Stimulated activated CD8-positive, alpha-beta memory T cell treated with anti-CD3 and anti-CD28 coated beads, Interleukin-15, amount 100 ng/mL, for 4 hours (primary cell): ENCODE results near the gene ENKUR.

Experiments used
- DNase-seq, 2 donors: peaks; one replicate each; pipeline ENCODE4 v3.0.0-alpha.2; 2020; ENCODE audit warnings: low read depth in 2 of 2

ENKUR gene

DNA sequence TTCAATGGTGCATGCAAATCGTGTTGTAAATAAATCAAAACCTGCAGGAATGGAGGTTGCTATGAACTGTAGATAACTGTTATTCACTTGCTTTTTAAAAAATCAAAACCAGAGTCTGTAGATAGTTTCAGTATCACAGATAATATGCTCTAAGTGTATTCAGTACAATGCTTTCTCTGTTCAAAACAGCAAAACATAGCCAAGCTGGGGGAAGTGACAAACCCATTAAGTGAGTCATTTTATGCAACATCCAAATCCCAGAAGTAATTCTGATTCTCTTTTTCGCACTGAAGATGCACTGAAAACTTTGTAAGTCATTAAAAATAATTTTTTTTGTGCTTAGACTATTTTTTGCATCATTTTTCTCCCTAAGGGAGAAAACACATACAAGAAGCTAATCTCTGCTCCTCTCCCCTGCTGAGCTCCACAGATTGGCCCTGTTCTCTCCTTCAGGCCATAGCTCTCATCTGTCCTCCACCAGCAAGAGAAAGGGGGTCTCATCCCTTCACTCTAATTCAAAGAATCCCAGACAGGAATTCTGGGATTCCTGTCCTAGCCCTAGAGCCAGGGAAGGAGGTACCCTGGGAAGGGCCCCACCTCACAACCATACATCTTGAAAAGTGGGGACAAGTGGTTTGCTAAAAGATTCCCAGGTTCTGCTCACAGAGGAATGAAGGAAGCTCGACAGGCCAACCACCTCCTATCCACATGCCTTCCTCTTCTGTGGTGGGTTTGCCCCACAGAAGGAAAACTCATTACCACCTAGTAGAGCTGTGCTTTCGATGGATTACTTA, 68.5 kb downstream of the ENKUR start:
- DNase-seq, result no peak

DNA sequence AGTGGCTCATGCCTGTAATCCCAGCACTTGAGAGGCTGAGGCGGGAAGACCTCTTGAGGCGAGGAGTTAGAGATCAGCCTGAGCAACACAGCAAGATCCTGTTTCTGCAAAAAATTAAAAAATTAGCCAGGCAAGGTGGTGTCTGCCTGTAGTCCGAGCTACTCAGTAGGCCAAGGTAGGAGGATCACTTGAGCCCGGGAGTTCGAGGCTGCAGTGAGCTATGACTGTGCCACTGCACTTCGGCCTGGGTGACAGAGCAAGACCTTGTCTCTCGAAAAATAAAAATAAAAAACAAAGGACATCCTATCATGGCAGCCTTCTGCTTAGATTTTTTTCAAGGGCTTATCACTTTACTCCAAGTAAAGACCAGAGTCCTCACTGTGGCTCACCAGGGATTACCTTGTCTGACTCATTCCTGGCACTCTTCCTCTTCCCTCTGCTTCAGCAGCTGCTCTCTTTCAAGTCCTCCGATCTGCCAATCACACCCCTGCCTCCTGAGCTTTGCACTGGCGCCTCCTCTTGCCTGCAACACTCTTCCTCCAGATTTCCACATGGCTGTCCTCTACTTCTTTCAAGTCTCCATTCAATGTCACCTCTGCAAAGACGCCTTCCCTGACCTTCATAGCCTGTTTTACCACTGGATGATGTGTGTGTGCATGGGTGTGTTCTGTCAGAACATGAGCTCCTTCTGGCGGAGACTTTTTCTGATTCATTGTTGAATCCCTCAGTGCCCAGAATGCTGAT, 71.3 kb downstream of the ENKUR start:
- no peak for DNase-seq

DNA sequence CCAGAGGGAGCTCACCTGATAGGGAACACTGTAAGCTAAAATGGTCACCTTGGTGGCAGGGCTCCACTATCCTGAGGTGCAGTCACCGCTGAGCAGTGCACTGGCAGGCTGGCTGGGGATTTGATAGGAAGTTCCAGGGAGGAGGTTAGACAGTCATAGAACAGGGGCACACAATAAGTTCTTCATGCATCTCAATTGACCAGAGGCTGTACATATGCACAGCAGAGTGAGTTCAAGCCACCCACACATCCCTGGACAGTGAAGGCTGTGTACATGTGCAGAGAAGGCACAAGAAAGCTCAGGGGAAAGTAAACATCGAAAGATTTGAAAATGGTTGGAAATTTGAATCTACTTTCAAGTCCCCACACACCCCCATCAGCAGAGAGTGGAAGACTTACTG, 77.4 kb downstream of the ENKUR start:
- no peak for DNase-seq

DNA sequence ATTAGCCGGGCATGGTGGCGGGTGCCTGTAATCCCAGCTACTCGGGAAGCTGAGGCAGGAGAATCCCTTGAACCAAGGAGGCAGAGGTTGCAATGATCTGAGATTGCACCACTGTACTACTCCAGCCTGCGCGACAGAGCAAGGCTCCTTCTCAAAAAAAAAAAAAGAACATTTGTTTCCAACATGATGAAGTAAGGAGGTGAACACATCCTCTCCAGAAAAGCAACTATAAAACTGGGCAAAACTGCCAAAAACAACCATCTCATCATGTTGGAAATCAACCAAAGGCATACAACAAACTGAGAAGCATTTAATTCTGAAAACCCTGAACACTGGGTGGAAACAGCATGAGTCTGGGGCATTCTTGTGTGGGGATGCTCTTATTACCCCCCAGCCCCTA, 77.9 kb downstream of the ENKUR start:
- DNase-seq, result no peak

DNA sequence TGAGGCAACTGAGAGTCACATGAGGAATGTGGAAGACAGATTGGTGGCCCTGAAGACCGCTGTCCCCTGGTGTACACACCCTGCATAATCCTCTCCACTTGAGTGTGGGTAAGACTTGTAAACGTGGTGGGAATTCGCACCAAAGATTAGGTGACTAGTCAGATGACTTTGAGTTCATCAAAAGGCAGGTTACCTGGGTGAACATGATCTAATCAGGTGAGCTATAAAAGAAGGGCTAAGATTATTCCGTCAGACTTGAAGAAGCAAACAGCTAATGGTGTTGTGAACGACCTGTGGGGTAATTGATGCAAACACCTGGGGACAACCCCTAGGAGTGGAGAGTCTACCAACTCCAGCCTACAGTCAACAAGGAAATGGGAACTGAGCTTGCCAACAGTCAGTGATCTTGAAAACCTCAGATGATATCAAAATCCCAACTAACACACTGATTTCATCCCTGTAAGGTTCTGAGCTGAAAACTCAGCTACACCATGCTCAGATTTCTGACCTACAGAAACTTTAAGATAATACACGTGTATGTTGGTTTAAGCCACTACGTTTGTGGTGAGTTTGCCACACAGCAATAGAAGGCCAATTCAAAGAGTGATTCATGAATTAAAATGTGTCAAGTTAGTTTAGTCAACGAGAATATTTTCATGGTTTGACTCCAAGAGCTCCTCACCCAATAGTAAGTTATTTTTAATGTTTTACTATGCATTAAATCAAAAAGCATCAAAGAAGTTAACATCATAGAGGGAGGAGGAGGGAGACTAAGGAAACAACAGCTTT, 80.3 kb downstream of the ENKUR start:
- no peak for DNase-seq
